ENCODE measurements around the gene ERV3-1.
"Not testable (repeated sequence)": the region's sequence is repeated elsewhere in the genome, so short reads cannot be mapped to it uniquely, and the experiment has no call there.

GRCh38 chr7:65034120-65034782 is 27.8 kb upstream of the ERV3-1 start:
- TF ChIP-seq CTCF, POLR2A (IDR thresholded peaks at IDR 0.05): not testable (repeated sequence)
